Astrocyte of the cerebellum (primary cell): ENCODE results near the gene WDR5.
"Not testable (repeated sequence)": the region's sequence is repeated elsewhere in the genome, so short reads cannot be mapped to it uniquely, and the experiment has no call there.

Experiments used
- DNase-seq: peaks from one replicate; pipeline ENCODE4 v3.0.0-alpha.2; 2011; ENCODE audit warnings: low read depth
- H3K4me3 ChIP-seq: 2 replicates; pipeline ENCODE4 v1.5.1; 2011; ENCODE audit warnings: mild to moderate bottlenecking, low read depth, low read length, moderate library complexity
- CTCF ChIP-seq: IDR thresholded peaks from 2 replicates; pipeline ENCODE4 v1.5.1; 2012; ENCODE audit warnings: low read length, low read depth, moderate library complexity, mild to moderate bottlenecking; ENCODE audit errors: missing control alignments
- in situ Hi-C: cut with HindIII; loops from 2 replicates; pipeline ENCODE4 v1.10.0; 2017; ENCODE audit warnings: low sequenced_read_pairs

WDR5 gene

GRCh38 chr9:134135343-134136117, at the start of gene WDR5:
TSS of gene WDR5 (plus strand) at chr9:134136082. CDS start at chr9:134139878, 3,796 bp downstream.
- TF ChIP-seq CTCF, result peak; percentile 23
- peak within 1 kb of the TSS; percentile 91 for H3K4me3 ChIP-seq
- DNase-seq, result peak; percentile 74
- in situ Hi-C loops, result loop anchor here (5.0 kb wide), 1 partner anchor 43 kb away; no protein-coding TSS in a partner anchor

- in situ Hi-C loops, result no loop called here
- no peak overlapping the region for H3K4me3 ChIP-seq
- TF ChIP-seq CTCF, result no peak
- DNase-seq, result no peak
These were observed 47.7 kb upstream of the WDR5 start for GRCh38 chr9:134088063-134088725.

GRCh38 chr9:134089972-134090371, 45.9 kb upstream of the WDR5 start:
- DNase-seq, result no peak
- in situ Hi-C loops, result loop anchor here (5.0 kb wide), 1 partner anchor 47 kb away; the partner anchor contains the start of gene WDR5

GRCh38 chr9:134099123-134099761, 36.6 kb upstream of the WDR5 start:
- H3K4me3 ChIP-seq, result no peak overlapping the region
- no peak for DNase-seq
- in situ Hi-C loops, result no loop called here
- peak; percentile 61 for TF ChIP-seq CTCF

More at GRCh38 chr9:134089972-134090371, 45.9 kb upstream of the WDR5 start:
- H3K4me3 ChIP-seq, result no peak overlapping the region
- no peak for TF ChIP-seq CTCF

- in situ Hi-C loops, result no loop called here
- no peak for DNase-seq
- no peak for TF ChIP-seq CTCF
These were observed 35.8 kb upstream of the WDR5 start for GRCh38 chr9:134100040-134100439.

GRCh38 chr9:134101133-134101532, 34.7 kb upstream of the WDR5 start:
- in situ Hi-C loops, result not testable (repeated sequence)

More at GRCh38 chr9:134100040-134100439, 35.8 kb upstream of the WDR5 start:
- no peak overlapping the region for H3K4me3 ChIP-seq

More at GRCh38 chr9:134101133-134101532, 34.7 kb upstream of the WDR5 start:
- DNase-seq, H3K4me3 ChIP-seq: not testable (repeated sequence)
